Neural crest cell (in vitro differentiated cells): Measurements from ENCODE around the gene CAPZA2. TPM values are rescaled to one million over a fixed set of nuclear protein-coding genes. Genes with fewer than 3 reads are reported as not detected.

Experiments used
- DNase-seq: peaks from one replicate; pipeline ENCODE4 v3.0.0; 2021; ENCODE audit warnings: low read depth, mixed read lengths, low spot score
- H3K27ac Mint-ChIP-seq: one replicate; pipeline ENCODE4 v1.8.0; 2021; ENCODE audit warnings: mild to moderate bottlenecking, mixed read lengths; ENCODE audit not compliant: unreplicated experiment
- H3K27me3 Mint-ChIP-seq: 2 replicates; pipeline ENCODE4 v1.8.0; 2021; ENCODE audit warnings: low read depth, mild to moderate bottlenecking, mixed read lengths
- H3K36me3 Mint-ChIP-seq: 2 replicates; pipeline ENCODE4 v1.8.0; 2021; ENCODE audit warnings: low read depth, mild to moderate bottlenecking, mixed read lengths
- H3K4me1 Mint-ChIP-seq: 2 replicates; pipeline ENCODE4 v1.8.0; 2021; ENCODE audit warnings: mixed read lengths
- H3K4me3 Mint-ChIP-seq: one replicate; pipeline ENCODE4 v1.8.0; 2021; ENCODE audit warnings: mild to moderate bottlenecking, mixed read lengths
- H3K9me3 Mint-ChIP-seq: 2 replicates; pipeline ENCODE4 v1.8.0; 2021; ENCODE audit warnings: mixed read lengths
- CTCF ChIP-seq: fragments of 200-600 bp; sonication (generic); conservative IDR thresholded peaks from 2 replicates; pipeline ENCODE4 v1.5.0; 2021; ENCODE audit warnings: antibody characterized with exemption, mild to moderate bottlenecking
- total RNA-seq: library from RNA; stranded (reverse); gene quantifications from 2 replicates; pipeline ENCODE4 v1.2.1, GENCODE V29; 2021

Gene CAPZA2
- total RNA-seq, 1 donor from 2014 or later = 115 TPM

DNA sequence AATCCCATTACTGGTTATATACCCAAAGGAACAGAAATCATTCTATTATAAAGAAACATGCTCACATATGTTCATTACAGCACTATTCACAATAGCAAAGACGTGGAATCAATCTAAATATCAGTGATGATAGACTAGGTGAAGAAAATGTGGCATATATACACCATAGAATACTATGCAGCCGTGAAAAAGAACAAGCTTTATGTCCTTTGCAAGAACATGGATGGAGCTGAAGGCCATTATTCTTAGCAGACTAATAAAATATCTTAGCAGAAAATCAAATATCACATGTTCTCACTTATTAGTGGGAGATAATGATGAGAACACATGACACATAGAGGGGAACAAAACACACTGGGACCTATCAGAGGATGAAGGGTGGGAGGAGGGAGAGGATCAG lies 38.8 kb downstream of the CAPZA2 start:
- Mint-ChIP-seq H3K4me3 (no peak overlapping the region), H3K27ac (no peak overlapping the region), H3K4me1 (peaks cover 6% of the 10 kb centered on the region), H3K27me3 (no peaks in the 10 kb centered on the region), H3K9me3 (peaks cover 3% of the 10 kb centered on the region), H3K36me3 (peaks cover 28% of the 10 kb centered on the region)
- no peak for DNase-seq
- no peak for TF ChIP-seq CTCF

- DNase-seq = no peak
- H3K4me3 Mint-ChIP-seq = no peak overlapping the region
- H3K27me3 Mint-ChIP-seq = no peaks in the 10 kb centered on the region
- peaks cover 6% of the 10 kb centered on the region for H3K4me1 Mint-ChIP-seq
- peaks cover 29% of the 10 kb centered on the region for H3K36me3 Mint-ChIP-seq
- H3K27ac Mint-ChIP-seq = no peak overlapping the region
- TF ChIP-seq CTCF = no peak
- peaks cover 3% of the 10 kb centered on the region for H3K9me3 Mint-ChIP-seq
These were observed 40.5 kb downstream of the CAPZA2 start for GRCh38 chr7:116902867-116903266.

- no peak for TF ChIP-seq CTCF
These were observed 44.0 kb downstream of the CAPZA2 start for GRCh38 chr7:116906391-116906790.

GRCh38 chr7:116910383-116910782 lies 48.0 kb downstream of the CAPZA2 start:
- peaks cover 3% of the 10 kb centered on the region for H3K4me1 Mint-ChIP-seq
- peaks cover 6% of the 10 kb centered on the region for H3K9me3 Mint-ChIP-seq
- no peak for TF ChIP-seq CTCF
- DNase-seq = no peak
- no peak overlapping the region for H3K27ac Mint-ChIP-seq
- peaks cover 42% of the 10 kb centered on the region for H3K36me3 Mint-ChIP-seq
- H3K27me3 Mint-ChIP-seq = no peaks in the 10 kb centered on the region
- no peak overlapping the region for H3K4me3 Mint-ChIP-seq

More at GRCh38 chr7:116906391-116906790, 44.0 kb downstream of the CAPZA2 start:
- no peaks in the 10 kb centered on the region for H3K27me3 Mint-ChIP-seq
- peaks cover 29% of the 10 kb centered on the region for H3K36me3 Mint-ChIP-seq
- no peak for DNase-seq
- no peaks in the 10 kb centered on the region for H3K9me3 Mint-ChIP-seq
- no peak overlapping the region for H3K27ac Mint-ChIP-seq
- H3K4me1 Mint-ChIP-seq = peaks cover 6% of the 10 kb centered on the region
- no peak overlapping the region for H3K4me3 Mint-ChIP-seq

DNA sequence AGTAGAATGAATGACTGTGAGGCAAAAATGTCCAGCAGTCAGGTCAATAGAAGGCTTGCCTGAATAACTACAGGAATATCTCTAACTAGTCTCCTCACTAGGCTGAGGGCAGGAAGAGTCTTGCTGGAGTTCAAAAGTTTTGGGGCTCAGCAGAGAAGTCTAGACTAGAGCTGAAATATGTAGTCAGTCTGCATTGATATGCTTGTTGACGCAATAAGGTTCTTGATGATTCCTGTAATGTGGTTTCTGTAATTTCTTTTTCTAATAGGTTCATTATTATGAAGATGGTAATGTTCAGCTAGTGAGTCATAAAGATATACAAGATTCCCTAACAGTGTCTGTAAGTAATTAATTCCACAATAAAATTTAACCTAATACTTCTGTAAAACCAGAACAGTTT lies 49.4 kb downstream of the CAPZA2 start:
- no peak for TF ChIP-seq CTCF
- DNase-seq = no peak
- Mint-ChIP-seq H3K4me1 (no peaks in the 10 kb centered on the region), H3K9me3 (peaks cover 6% of the 10 kb centered on the region), H3K36me3 (peaks cover 41% of the 10 kb centered on the region), H3K27me3 (no peaks in the 10 kb centered on the region), H3K4me3 (no peak overlapping the region), H3K27ac (no peak overlapping the region)
